Ishikawa (cell line): Measurements from ENCODE around the gene ADGRG6.

Experiments
- CEBPB ChIP-seq: IDR thresholded peaks from 2 replicates; pipeline ENCODE4 v1.6.1; 2012
- EP300 ChIP-seq: IDR thresholded peaks from 2 replicates; pipeline ENCODE4 v1.6.1; 2012; ENCODE audit warnings: borderline replicate concordance
- FOXM1 ChIP-seq: IDR thresholded peaks from 2 replicates; pipeline ENCODE4 v1.6.1; 2012; ENCODE audit warnings: low read depth, borderline replicate concordance
- MAX ChIP-seq: IDR thresholded peaks from 2 replicates; pipeline ENCODE4 v1.6.1; 2012
- NFIC ChIP-seq: IDR thresholded peaks from 2 replicates; pipeline ENCODE4 v1.6.1; 2012
- TAF1 ChIP-seq: IDR thresholded peaks from 2 replicates; pipeline ENCODE4 v1.6.1; 2012; ENCODE audit warnings: low read depth, mild to moderate bottlenecking
- TEAD4 ChIP-seq: IDR thresholded peaks from 2 replicates; pipeline ENCODE4 v1.6.1; 2012
- ZBTB7A ChIP-seq: IDR thresholded peaks from 2 replicates; pipeline ENCODE4 v1.6.1; 2012; ENCODE audit warnings: low read depth
- TF ChIP-seq, protein P1 (sequence below): IDR thresholded peaks from 2 replicates; pipeline ENCODE4 v1.6.1; 2012; ENCODE audit warnings: low read depth, mild to moderate bottlenecking

DNA sequence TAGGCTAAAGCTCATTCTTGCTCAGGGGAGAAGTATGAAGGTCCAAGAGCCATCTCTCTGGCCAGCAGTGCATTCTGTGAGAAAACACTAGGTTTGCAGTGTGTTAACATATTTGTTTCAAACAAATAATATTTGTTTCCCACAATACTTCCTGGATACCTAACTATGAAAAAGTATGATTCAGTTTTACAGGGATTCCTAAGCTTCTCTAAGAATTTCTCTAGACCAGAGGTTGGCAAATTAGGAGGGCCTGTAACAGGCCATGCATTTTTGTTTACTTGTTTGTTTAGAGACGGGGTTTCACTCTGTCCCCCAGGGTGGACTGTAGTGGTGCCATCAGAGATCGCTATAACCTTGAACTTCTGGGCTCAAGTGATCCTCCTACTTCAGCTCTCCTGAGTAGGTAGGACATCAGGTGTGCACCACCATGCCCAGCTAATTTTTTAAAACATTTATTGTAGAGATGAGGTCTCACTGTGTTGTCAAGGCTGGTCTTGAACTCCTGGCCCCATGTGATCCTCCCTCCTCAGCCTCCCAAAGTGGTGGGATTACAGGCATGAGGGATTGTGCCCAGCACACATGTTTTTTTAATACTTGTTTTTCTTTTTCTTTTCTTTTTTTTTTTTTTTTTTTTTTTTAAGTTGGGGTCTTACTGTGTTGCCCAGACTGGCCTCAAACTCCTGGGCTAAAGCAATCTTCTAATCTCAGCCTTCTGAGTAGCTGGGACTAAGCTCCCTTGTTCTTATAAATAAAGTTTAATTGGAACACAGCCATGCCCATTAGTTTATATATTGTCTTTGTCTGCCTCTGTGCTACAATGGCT, 71.7 kb downstream of the ADGRG6 start:
- no peak for TF ChIP-seq TEAD4
- no peak for TF ChIP-seq EP300
- no peak for TF ChIP-seq CEBPB
- TF ChIP-seq FOXM1 = no peak
- TF ChIP-seq TAF1 = no peak
- no peak for TF ChIP-seq ZBTB7A
- TF ChIP-seq, protein P1, sequence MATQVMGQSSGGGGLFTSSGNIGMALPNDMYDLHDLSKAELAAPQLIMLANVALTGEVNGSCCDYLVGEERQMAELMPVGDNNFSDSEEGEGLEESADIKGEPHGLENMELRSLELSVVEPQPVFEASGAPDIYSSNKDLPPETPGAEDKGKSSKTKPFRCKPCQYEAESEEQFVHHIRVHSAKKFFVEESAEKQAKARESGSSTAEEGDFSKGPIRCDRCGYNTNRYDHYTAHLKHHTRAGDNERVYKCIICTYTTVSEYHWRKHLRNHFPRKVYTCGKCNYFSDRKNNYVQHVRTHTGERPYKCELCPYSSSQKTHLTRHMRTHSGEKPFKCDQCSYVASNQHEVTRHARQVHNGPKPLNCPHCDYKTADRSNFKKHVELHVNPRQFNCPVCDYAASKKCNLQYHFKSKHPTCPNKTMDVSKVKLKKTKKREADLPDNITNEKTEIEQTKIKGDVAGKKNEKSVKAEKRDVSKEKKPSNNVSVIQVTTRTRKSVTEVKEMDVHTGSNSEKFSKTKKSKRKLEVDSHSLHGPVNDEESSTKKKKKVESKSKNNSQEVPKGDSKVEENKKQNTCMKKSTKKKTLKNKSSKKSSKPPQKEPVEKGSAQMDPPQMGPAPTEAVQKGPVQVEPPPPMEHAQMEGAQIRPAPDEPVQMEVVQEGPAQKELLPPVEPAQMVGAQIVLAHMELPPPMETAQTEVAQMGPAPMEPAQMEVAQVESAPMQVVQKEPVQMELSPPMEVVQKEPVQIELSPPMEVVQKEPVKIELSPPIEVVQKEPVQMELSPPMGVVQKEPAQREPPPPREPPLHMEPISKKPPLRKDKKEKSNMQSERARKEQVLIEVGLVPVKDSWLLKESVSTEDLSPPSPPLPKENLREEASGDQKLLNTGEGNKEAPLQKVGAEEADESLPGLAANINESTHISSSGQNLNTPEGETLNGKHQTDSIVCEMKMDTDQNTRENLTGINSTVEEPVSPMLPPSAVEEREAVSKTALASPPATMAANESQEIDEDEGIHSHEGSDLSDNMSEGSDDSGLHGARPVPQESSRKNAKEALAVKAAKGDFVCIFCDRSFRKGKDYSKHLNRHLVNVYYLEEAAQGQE = no peak
- no peak for TF ChIP-seq NFIC
- no peak for TF ChIP-seq MAX
